HPDE6-E6E7 (cell line): ENCODE measurements around the gene HOXA4.

Experiments used
- DNase-seq: peaks from one replicate; pipeline ENCODE4 v3.0.0; 2011; ENCODE audit warnings: missing footprints; ENCODE audit errors: extremely low spot score

Gene HOXA4

GRCh38 chr7:27158436-27159265, 28.1 kb upstream of the HOXA4 start:
- no peak for DNase-seq

GRCh38 chr7:27157702-27158431, 27.3 kb upstream of the HOXA4 start:
- DNase-seq, result no peak

- DNase-seq, result no peak
Measured at GRCh38 chr7:27156916-27157701, 26.6 kb upstream of the HOXA4 start.

GRCh38 chr7:27156508-27156898, 25.9 kb upstream of the HOXA4 start, which contains the start of gene HOXA7:
Gene HOXA7, minus strand, starts transcription at chr7:27156675. Its CDS starts 130 bp downstream, at chr7:27156545.
- DNase-seq, result no peak

GRCh38 chr7:27155816-27156507, 25.4 kb upstream of the HOXA4 start:
- DNase-seq, result no peak

- no peak for DNase-seq
Measured at GRCh38 chr7:27154901-27155815, 24.6 kb upstream of the HOXA4 start.

GRCh38 chr7:27154369-27154768, 23.8 kb upstream of the HOXA4 start:
- no peak for DNase-seq

GRCh38 chr7:27153526-27153925, 23.0 kb upstream of the HOXA4 start:
- no peak for DNase-seq

GRCh38 chr7:27152816-27153442, 22.4 kb upstream of the HOXA4 start:
- no peak for DNase-seq

GRCh38 chr7:27151931-27152815, 21.6 kb upstream of the HOXA4 start, which contains the start of gene HOXA3:
Gene HOXA3, minus strand, starts transcription at chr7:27152583. Its CDS starts 41,943 bp downstream, at chr7:27110640.
- DNase-seq, result no peak

- no peak for DNase-seq
Measured at GRCh38 chr7:27151341-27151930, 20.9 kb upstream of the HOXA4 start.

GRCh38 chr7:27150568-27151340, 20.2 kb upstream of the HOXA4 start:
- no peak for DNase-seq

GRCh38 chr7:27149842-27150567, 19.4 kb upstream of the HOXA4 start:
- DNase-seq, result no peak

GRCh38 chr7:27148756-27149641, 18.4 kb upstream of the HOXA4 start:
- no peak for DNase-seq

GRCh38 chr7:27148031-27148755, 17.6 kb upstream of the HOXA4 start:
- DNase-seq, result no peak
